ELF-1 (cell line): Measurements from ENCODE around the gene HERC5.
A peak's percentile ranks its signal among the peaks of the same experiment; 100 is the strongest.
"Not testable (repeated sequence)": the region's sequence is repeated elsewhere in the genome, so short reads cannot be mapped to it uniquely, and the experiment has no call there.

Experiments
- DNase-seq: peaks from one replicate; pipeline ENCODE4 v3.0.0-alpha.2; 2016; ENCODE audit warnings: low read depth, low spot score

The HERC5 gene

DNA sequence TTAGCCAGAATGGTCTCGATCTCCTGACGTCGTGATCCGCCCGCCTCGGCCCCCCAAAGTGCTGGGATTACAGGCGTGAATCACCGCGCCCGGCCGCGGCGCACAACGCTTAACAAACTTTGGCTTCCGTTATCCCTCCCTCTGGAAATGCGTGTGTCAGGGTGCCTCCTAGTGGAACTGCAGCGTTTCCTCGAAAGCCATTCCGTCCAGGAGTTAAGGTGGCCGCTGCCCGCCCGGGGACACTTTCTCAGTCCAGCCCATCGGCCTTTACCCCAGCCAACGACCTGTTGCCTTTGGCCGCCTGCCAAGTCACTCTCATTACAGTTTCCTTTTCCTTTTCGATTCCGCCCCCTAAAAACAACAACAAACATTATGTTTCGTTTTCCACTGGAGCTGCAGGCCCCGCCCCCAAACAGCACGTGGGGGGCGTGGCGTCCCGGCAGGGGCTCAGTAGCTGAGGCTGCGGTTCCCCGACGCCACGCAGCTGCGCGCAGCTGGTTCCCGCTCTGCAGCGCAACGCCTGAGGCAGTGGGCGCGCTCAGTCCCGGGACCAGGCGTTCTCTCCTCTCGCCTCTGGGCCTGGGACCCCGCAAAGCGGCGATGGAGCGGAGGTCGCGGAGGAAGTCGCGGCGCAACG, at the start of gene HERC5:
TSS of gene HERC5 (plus strand) at position 450 of the 637 bp plus-strand sequence. CDS start at position 601, 151 bp downstream.
- peak; percentile 98 for DNase-seq

DNA sequence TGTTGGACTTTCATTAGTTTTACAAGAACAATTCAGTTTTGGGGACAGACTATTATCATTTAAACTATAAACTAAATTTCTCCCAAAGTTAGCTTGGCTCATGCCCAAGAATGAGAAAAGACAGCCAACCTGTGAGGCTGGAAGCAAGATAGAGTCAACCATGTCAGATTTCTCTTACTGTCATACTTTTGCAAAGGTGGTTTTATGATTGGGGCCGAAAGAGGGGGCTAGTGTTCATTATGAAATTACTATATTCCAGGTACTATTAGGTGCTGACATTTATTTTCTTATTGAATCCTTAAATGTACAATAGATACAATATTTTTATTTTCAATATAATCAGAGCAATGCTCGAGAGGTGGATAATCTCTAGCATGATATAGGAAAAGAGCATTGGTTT, 47.7 kb upstream of the HERC5 start:
- DNase-seq, result no peak

DNA sequence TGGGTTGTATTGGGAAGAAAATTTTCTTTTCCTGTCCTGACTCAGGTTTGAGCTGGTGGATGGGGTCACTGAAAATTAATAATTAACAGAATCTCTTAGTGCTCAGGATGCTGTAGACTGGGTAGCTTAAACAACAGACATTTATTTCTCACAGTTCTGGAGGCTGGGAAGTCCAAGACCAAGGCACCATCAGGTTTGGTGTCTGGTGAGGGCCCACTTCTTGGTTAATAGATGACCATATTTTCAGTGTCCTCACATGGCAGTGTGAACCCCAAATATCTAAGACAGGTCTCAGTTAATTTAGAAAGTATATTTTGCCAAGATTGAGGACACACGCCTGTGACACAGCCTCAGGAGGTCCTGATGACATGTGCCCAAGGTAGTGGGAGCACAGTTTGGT, 47.1 kb upstream of the HERC5 start:
- DNase-seq, result no peak

DNA sequence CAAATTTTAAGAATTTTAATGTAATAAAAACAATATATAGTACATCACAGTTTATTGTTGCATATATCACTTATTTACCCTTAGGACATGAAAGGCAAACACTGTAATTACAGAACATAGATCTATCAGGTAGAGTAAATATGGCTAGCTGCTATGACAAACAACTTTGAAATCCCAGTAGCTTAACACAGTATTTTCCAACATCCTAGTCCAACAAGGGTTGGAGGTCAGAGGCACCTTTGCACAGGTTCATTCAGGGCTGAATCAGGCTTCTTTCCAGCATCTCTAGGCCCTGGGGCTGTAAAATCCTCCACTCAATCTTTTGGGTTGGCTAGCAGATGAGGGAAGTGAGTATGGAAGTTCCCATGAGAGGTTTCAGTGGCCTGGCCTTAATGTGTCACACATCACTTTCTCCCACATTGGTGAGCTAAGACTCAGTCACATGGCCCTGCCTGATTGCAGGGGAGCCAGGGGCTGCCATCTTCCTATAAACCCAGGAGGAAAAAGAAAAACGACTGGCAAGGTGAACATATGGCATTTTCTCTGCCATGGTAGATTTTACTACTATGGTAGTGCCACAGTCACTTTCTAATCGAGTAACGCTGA, 45.3 kb upstream of the HERC5 start:
- DNase-seq, result no peak

DNA sequence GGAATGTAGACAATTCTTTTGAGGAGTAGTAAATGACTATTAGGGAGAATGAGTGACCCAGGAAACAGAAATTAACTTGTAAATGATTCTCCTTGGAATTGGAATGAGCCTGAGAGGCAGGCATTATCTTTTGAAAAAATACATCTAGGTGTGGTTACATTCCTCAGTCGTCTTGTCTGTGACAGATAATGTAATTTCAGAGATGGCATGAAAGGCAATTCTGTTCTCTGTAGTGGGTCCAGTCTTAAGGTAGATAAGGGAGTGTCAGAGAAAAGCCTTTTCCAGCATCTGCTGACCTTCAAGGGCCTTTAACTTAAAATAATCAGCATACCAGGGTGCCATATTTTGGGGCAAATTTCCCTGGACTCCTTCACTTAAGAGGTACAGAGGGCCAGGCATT, 43.1 kb upstream of the HERC5 start:
- no peak for DNase-seq

DNA sequence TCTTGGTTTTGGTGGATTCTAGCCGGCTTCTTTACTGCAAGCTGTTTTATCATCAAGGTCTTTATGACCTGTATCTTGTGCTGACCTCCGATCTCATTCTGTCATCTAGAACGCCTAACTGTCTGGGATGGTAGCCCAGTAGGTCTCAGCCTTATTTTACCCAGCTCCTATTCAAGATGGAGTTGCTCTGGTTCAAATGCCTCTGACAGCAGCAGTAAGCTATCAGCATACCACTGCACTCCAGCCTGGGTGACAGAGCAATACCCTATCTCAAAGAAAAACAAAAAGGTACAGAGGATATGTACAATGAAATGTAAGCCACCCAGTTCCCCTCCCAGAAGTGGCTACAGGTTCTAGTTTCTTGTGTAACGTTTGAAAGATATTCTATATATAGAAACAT, 42.2 kb upstream of the HERC5 start:
- DNase-seq, result no peak

DNA sequence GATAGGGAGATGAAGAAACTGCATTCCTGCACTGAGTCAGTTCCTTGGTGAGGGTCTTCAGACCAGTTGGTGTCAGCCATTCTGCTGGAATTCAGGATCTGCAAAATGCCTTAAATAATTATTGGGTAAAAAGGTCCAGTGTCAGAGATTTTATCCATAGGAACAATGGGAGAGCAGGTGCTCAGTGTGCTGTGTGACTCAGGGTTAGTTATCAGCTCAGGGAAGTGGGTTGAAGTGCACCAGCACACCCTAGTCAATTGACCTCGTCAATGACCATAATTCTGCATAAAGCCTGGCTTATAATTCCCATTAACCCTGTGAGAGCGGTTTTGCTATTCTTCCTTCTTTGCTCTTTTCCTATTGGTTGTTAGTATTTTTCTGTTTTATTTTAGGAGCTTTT, 40.9 kb upstream of the HERC5 start:
- no peak for DNase-seq

DNA sequence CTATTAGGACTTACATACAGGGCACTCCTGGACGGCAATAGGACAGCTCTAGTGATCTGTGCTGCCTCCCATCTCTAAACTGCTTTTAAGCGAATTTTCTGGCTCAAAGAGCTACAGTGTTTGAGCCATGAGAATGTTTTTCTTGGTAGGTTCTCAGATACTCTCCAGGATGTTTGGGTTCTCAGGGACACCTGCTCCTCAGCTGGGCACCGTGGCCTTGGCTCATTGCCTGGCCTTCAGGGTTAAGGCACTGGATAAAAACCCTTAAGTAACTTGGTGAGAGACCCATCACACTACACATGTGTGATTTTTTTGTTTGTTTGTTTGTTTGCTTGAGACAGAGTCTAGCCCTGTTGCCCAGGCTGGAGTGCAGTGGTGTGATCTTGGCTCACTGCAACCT, 38.5 kb upstream of the HERC5 start:
- DNase-seq, result no peak

DNA sequence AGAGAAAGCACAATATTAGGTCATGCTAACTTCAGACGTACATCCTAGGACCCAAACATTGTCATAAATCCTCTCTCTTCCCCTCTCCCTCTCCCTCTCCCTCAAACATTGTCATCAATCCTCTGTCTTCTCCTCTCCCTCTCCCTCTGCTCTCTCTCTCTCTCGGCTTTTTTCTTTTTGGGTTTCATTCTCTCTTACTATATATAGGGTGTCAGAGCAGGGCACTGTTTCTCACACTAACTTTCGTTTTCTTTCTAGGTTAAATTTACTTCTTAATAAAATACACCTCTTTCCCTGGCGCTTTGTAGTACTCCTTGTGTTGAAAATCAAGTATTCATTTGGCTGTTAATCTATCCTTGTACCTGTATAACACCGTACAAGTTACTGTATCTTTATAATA, 37.0 kb upstream of the HERC5 start:
- no peak for DNase-seq

DNA sequence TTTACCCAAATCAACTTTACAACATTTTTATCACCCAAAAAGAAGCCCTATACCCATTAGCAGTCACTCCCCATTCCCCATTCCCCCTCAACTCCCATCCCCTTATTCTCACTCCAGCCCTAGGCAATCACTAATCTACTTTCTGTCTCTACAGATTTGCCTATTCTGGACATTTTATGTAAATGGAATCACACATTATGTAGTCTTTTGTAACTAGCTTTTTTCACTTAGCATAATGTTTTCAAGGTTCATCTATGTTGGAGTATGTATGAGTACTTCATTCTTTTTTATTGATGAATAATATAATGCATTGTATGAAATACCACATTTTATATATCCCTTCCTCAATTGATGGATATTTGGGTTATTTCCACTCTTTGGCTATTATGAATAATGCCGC, 36.1 kb upstream of the HERC5 start:
- no peak for DNase-seq

DNA sequence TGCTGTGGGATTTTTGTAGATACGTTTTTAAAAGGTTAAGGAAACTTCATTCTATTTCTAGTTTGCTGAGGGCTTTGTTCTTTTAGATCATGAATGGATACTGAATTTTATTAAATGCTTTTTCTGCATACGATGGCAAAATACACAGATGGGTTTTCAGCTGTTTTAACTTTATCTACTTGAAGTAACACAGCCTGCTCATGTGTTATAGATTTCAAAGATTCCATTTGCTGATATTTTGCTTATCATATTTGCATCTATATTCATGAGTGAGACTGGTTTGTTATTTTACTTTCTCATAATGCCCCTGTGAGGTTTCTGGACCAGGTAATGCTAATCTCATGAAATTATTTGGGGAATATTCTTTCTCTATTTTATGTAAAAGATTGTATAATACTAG, 34.5 kb upstream of the HERC5 start:
- DNase-seq, result no peak

DNA sequence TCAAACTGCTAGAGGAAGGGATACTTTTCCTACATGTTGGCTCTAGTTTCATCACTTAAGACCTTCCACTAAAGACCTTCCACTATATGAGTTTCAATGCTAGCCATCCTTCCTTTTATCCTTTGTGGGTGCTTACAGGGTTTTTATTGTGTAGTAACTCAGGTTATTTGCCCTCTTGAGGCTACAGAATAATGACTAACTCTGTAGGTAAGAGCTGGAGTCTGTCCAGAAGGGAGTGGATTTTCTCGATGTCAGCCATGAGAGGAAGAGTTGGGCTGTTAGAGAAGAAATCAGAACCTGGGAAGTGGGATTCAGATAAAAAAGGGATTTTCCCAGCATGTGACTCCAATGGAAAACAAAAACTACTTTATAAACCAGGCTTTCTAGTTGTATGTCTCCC, 27.5 kb upstream of the HERC5 start:
- DNase-seq, result no peak

DNA sequence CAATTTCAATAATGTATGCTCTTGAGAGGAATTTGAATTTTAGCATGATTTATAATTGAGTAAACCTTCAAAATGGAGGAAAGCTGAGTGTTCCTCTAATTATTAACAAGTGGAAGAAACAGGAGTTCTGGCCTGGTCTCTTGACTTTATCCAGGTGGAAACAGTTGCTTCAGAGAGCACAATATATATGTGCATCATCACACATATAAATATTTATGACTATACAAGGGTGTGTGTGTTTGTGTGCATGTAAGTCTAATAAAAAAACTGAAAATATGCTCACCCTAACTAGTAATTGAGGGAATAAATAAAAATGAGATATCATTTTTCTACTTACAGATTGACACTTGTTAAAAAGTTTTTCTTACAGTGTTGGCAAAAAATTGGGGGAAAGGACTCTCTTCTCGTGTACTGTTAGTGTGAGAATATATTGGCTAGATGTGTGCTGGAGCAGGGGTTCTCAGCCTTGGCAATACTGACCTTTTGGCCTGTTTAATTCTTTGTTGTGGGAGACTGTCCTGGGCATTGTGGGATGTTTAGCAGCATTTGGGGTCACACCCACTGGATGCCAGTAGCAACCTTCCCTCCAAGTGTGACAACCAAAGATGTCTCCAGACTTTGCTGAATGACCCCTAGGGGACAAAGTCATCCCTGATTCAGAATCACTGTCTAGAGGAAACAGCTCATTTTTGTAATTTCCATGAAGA, 20.8 kb upstream of the HERC5 start:
- DNase-seq, result no peak

DNA sequence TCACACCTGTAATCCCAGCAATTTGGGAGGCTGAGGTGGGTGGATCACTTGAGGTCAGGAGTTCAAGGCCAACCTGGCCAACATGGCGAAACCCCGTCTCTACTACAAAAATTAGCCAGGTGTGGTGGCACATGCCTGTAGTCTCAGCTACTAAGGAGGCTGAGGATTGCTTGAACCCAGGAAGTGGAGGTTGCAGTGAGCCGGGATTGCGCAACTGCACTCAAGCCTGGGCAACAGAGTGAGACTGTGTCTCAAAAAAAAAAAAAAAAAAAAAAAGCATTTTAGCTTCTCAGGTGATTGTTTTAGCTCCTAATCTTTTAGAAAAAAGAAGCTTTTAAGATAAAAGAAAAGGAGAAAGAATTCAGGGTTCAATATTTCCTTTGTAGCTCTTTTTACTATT, 19.0 kb upstream of the HERC5 start:
- not testable (repeated sequence) for DNase-seq

DNA sequence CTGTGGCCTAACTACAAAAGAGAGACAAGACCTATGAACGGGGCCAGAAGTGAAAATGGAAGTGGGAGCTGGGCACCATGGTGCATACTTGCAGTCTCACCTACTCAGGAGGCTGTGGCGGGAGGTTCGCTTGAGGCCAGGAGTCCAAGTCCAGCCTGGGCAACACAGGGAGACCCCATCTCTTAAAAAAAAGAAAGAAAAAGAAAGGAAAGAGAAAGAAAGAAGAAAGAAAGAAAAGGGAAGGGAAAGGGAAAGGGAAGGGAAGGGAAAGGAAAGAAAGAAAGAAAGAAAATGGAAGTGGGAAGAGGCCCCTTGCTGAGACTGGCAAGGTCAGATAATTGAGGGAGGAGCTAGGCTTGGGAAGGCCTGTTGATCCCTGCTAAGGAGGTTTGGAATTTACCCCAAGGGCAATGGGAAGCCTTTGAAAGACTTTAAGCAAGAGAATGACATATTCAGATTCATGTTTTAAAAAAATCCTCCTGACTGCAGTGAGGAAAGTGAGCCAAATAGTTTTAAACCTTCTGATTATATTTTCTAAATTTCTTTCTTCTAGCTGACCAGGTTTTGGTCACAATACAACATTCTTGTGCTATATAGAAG, 17.7 kb upstream of the HERC5 start:
- peak; percentile 88 for DNase-seq

DNA sequence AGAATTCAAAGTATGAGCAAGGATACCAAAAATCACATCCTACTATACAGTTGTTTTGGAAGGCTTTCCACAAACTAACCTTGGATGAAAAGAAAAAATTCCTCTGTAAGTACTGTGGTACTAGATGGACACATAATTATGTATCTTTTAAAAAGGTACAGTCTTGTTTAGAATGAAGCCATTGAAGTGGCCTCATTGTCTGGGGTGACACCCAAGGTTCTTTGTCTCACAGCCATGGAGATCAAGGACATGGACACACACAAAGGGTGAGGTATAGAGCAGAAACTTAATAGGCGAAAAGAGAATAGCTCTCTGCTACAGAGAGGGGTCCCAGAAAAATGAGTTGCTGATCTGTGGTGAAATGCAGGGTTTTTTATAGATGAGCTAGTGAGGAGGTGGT, 16.8 kb upstream of the HERC5 start:
- DNase-seq, result no peak

DNA sequence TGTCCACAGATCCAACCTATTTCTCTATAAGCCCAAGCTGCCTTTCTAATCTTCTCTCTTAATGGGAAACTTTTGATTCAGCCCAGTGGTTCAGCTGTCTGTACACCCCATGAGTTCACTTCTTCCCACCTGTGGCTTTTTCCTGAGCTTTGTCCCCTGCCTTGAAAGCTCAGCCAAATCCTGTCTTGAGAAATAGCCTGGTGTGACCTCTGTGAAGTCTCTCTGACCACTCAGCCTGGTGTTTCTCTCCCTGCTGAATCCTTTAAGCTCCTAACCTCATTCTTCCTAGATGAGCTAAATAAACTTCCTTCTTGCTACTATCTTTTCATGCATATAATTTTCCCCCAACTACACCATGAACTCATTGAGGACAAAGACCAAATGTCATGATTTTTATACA, 15.2 kb upstream of the HERC5 start:
- DNase-seq, result no peak

DNA sequence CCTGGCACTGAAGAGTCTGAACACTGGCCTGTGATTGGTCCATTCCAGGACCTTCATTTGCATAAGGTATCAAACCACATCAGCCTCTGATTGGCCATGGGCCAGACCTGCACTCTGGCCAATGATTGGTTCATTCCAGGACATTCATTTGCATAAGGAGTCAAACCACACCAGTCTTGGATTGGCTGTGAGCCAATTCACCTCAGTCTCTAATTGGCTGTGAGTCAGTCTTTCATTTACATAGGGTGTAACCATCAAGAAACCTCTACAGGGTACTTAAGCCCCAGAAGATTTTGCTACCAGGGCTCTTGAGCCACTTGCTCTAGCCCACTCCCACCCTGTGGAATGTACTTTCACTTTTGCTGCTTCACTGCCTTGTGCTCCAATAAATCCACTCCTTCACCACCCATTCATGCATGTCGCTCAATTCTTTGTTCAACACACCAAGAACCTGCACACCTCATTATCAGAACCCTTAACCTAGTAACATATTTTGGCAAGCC, 14.2 kb upstream of the HERC5 start:
- DNase-seq, result no peak

DNA sequence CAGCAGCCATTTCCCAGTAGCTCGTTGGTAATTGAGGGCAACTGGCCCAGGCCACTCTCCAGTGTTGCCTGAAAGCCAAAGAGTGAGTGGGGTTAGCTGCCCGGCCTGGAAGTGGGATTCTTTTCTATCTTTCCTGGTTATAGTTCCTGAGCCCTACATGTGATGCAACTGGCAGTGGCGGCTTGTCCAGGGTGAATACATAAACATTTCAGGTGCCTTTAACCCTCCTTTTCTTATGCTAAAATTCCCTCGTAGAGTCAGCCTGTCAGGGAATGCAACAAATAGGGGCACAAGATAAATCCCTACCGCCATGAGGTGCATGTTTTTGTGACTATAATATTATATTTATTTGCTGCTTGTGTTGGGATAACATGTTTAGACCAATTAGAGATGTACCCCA, 13.4 kb upstream of the HERC5 start:
- no peak for DNase-seq

DNA sequence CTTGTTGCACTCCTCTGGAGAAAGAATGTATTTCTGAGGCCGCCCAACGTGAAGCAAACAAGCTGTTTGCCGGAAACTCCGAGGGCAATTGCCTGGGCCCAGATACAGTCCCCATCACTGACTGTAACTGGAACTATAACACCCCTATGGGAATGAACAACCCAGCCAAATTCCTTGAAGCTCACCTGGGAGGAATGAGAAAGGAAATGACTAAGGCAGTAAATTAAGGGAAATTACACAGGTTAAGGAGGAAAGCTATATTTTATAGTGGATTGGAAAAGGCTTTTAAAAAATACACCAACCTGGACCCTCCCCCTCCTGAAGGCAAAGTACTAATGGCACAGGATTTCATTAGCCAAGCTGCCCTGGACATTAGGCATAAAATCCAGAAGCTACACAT, 11.7 kb upstream of the HERC5 start:
- no peak for DNase-seq

DNA sequence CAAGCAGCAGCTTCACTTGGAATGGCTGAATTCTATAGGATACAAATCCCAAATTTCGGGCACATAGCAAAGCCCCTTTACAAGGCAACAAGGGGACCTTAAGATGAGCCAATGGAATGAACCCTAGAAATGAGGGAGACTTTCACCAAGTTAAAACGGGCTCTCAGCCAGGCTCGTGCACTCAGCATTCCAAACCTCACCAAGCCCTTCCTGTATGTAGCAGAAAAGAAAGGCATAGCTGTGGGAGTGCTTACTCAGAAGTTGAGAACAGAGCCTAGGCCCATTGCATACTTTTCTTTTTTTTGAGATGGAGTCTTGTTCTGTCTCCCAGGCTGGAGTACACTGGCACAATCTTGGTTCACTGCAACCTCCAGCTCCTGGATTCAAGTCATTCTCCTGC, 10.8 kb upstream of the HERC5 start:
- no peak for DNase-seq

DNA sequence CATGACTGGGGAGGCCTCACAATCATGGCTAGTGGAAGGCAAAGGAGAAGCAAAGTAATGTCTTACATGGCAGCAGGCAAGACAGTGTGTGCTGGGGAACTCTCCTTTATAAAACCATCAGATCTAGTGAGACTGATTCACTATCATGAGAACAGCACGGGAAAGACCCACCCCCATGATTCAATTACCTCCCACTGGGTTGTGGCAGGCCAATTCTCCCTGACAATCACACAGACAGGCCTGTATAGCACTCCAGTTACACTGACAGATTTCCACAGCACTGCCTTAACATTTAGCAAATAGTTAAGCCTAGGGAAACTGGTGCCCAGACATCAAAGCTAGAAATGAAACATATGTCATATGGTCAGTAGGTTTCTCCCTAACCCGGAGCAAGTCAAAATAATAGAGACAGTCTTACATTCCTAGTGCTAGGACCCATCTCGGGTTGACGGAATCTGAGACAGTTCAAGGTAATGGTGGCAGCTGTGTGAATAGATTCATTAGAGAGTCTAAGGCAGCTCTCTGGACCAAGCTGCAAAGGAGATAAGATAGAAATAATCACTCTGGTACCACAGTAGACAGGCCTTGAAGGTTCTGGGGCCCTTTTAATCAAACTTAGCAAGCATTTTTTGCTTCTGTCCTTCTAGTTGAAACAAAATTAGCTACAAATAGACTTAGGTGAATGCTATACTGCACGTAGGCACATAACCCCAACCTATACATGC, 9.4 kb upstream of the HERC5 start:
- no peak for DNase-seq
